HCT116 (cell line): ENCODE measurements around the gene SLC6A11. TPM values are rescaled to one million over a fixed set of nuclear protein-coding genes. Genes with fewer than 3 reads are reported as not detected.

ENCODE experiments used
- ATAC-seq: fragments of 200-7000 bp; cut with Tn5 transposase; 2 replicates; pipeline ENCODE4 v1.9.1; 2020; ENCODE audit warnings: mild to moderate bottlenecking, moderate library complexity
- BruUV-seq: library from RNA; stranded (reverse); fragments of 400-500 nt; replicated peaks from 2 replicates; lab custom pipeline; 2021; lab: Mats Ljungman, UMichigan
- CTCF ChIA-PET: fragments of 300-600 bp; sonication (Branson Sonifier 250); formaldehyde crosslinking; loops from one replicate; lab custom pipeline; 2021; ENCODE audit warnings: antibody characterized with exemption; lab: Charles Lee
- POLR2A ChIA-PET: fragments of 300-600, 350-600 bp; sonication (Branson Sonifier 250); formaldehyde crosslinking; loops from one replicate; lab custom pipeline; 2021; ENCODE audit warnings: antibody characterized with exemption; lab: Charles Lee
- RAD21 ChIA-PET, 2 experiments: fragments of 300-600 bp; sonication (Branson Sonifier 250); formaldehyde crosslinking; loops; one replicate each; lab custom pipeline; 2023; ENCODE audit warnings: low total read pairs in 2 of 2; ENCODE audit not compliant: uncharacterized antibody in 2 of 2, unreplicated experiment in 2 of 2, low non-redundant PET in 1 of 2; lab: Charles Lee
- DNase-seq: peaks from one replicate; pipeline ENCODE4 v3.0.0-alpha.2; 2010; ENCODE audit warnings: low read depth, low spot score
- H2AFZ ChIP-seq: fragments of 200-600 bp; shearing (Covaris generic), sonication (generic); 2 replicates; pipeline ENCODE4 v1.6.1; 2017; ENCODE audit warnings: low read depth, mixed run types, mixed read lengths, antibody characterized with exemption, low read length; ENCODE audit not compliant: poor library complexity, severe bottlenecking
- H3K27ac ChIP-seq: 2 replicates; pipeline ENCODE4 v1.5.1; 2012; ENCODE audit warnings: low read depth, low read length
- H3K27me3 ChIP-seq: fragments of 200-600 bp; sonication (generic); 2 replicates; pipeline ENCODE4 v1.6.1; 2016; ENCODE audit warnings: mixed run types, low read length, mixed read lengths; ENCODE audit not compliant: insufficient read depth
- H3K36me3 ChIP-seq, 2 experiments: fragments of 200-500 bp in 1 of 2; fragments of 200-600 bp in 1 of 2; sonication (Bioruptor generic) in 1 of 2; sonication (generic) in 1 of 2; 2 replicates each; pipeline versions ENCODE4 v1.5.1 to v1.6.1; 2014 to 2016; ENCODE audit warnings: low read length in 2 of 2, inconsistent platforms in 1 of 2, mixed read lengths in 1 of 2, mixed run types in 1 of 2; ENCODE audit not compliant: insufficient read depth in 2 of 2, control insufficient read depth in 1 of 2
- H3K4me1 ChIP-seq, 2 experiments: fragments of 200-600 bp in 1 of 2; sonication (generic) in 1 of 2; 2 replicates each; pipeline versions ENCODE4 v1.5.1 to v1.6.1; 2012 to 2017; ENCODE audit warnings: low read length in 2 of 2, inconsistent platforms in 1 of 2, mild to moderate bottlenecking in 1 of 2, mixed read lengths in 1 of 2, mixed run types in 1 of 2, moderate library complexity in 1 of 2; ENCODE audit not compliant: insufficient read depth in 2 of 2, control insufficient read depth in 1 of 2
- H3K4me2 ChIP-seq: fragments of 200-600 bp; sonication (generic); 2 replicates; pipeline ENCODE4 v1.6.1; 2017; ENCODE audit warnings: mixed run types, low read length, mixed read lengths
- H3K4me3 ChIP-seq, 2 experiments: fragments of 200-600 bp in 1 of 2; sonication (generic) in 1 of 2; replicated peaks in 1 of 2; 2 replicates each; pipeline ENCODE4 v1.5.1; 2011 to 2016; ENCODE audit warnings: low read length in 2 of 2, control low read depth in 1 of 2, low read depth in 1 of 2, mild to moderate bottlenecking in 1 of 2, mixed read lengths in 1 of 2, mixed run types in 1 of 2
- H3K79me2 ChIP-seq: fragments of 200-600 bp; sonication (generic); 2 replicates; pipeline ENCODE4 v1.6.1; 2017; ENCODE audit warnings: mild to moderate bottlenecking, mixed run types, low read length, moderate library complexity, mixed read lengths; ENCODE audit not compliant: insufficient read depth
- H3K9ac ChIP-seq: fragments of 200-600 bp; sonication (generic); 2 replicates; pipeline ENCODE4 v1.6.1; 2016; ENCODE audit warnings: low read length, mixed read lengths
- H3K9me2 ChIP-seq: fragments of 200-600 bp; sonication (generic), shearing (Covaris generic); 2 replicates; pipeline ENCODE4 v1.6.1; 2017; ENCODE audit warnings: mixed run types, mild to moderate bottlenecking, moderate library complexity; ENCODE audit not compliant: insufficient read depth
- H3K9me3 ChIP-seq, 2 experiments: fragments of 200-500 bp in 1 of 2; fragments of 200-600 bp in 1 of 2; sonication (Bioruptor generic) in 1 of 2; sonication (generic) in 1 of 2; 2 replicates each; pipeline ENCODE4 v1.6.1; 2014 to 2017; ENCODE audit warnings: low read length in 2 of 2, mixed read lengths in 2 of 2, inconsistent platforms in 1 of 2, low read depth in 1 of 2, mild to moderate bottlenecking in 1 of 2, mixed run types in 1 of 2, moderate library complexity in 1 of 2; ENCODE audit not compliant: control insufficient read depth in 1 of 2, insufficient read depth in 1 of 2
- H4K20me1 ChIP-seq: fragments of 200-600 bp; sonication (generic), shearing (Covaris generic); 2 replicates; pipeline ENCODE4 v1.6.1; 2017; ENCODE audit warnings: mixed run types, mild to moderate bottlenecking, moderate library complexity; ENCODE audit not compliant: insufficient read depth
- CBX3 ChIP-seq: IDR thresholded peaks from 2 replicates; pipeline ENCODE4 v1.6.1; 2012; ENCODE audit warnings: low read depth
- POLR2AphosphoS5 ChIP-seq: IDR thresholded peaks from 2 replicates; pipeline ENCODE4 v1.6.1; 2011; ENCODE audit warnings: mild to moderate bottlenecking, low read depth, low read length, moderate library complexity
- intact Hi-C: fragments of 100-400 bp; cut with micrococcal nuclease; formaldehyde crosslinking; loops from 2 replicates; pipeline ENCODE4 v1.10.0; 2022
- total RNA-seq: library from RNA; stranded (reverse); gene quantifications from one replicate; pipeline ENCODE4 v1.2.1, GENCODE V29; 2021; ENCODE audit not compliant: unreplicated experiment
- TF ChIP-seq, protein P1 (sequence below), 3 experiments: fragments of 200-600 bp in 1 of 3; sonication (generic) in 1 of 3; IDR thresholded peaks in 2 of 3; conservative IDR thresholded peaks in 1 of 3; 2 replicates each; pipeline ENCODE4 v1.5.1; 2012 to 2017; ENCODE audit warnings: low read depth in 2 of 3, low read length in 2 of 3, antibody characterized with exemption in 1 of 3, borderline replicate concordance in 1 of 3, control low read depth in 1 of 3, mild to moderate bottlenecking in 1 of 3, mixed read lengths in 1 of 3, mixed run types in 1 of 3, moderate library complexity in 1 of 3; ENCODE audit not compliant: insufficient read depth in 1 of 3
- TF ChIP-seq, protein P2 (sequence below): IDR thresholded peaks from 2 replicates; pipeline ENCODE4 v1.6.1; 2012; ENCODE audit warnings: low read depth

The SLC6A11 gene
- total RNA-seq, 1 experiment from 2014 or later = not detected

DNA sequence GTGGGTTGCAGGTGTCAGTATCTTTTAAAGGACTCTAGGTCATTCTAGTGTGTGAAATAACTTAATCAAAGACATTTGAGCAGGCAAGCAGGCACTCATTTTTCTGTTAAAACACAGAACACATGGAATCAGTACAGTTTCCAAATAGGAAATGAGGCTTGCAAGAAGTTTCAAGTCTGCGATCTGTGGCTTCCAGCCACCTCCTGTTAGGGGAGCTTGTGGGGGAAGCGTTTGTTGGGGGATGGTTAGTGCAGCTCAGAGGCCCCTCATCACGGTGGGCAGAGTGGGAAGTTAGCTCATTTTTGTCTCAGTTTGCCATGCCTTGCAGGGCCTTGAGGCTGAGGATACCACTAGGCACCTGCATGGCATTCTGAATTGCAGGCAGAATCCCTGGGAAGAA, 59.9 kb downstream of the SLC6A11 start:
- no peak for ATAC-seq
- H2AFZ ChIP-seq = no peak overlapping the region
- no peaks in the 10 kb centered on the region for H3K36me3 ChIP-seq
- H3K9ac ChIP-seq = no peak overlapping the region
- no peaks in the 10 kb centered on the region for H4K20me1 ChIP-seq
- DNase-seq = no peak
- ChIA-PET CTCF (interaction anchor here (1.5 kb wide), 1 partner anchor 184 kb away, joined by 3 read pairs; no protein-coding TSS in a partner anchor), RAD21 (no interaction called here), POLR2A (no interaction called here)
- no peaks in the 10 kb centered on the region for H3K79me2 ChIP-seq
- no TSS peak for BruUV-seq
- no peak overlapping the region for H3K4me3 ChIP-seq
- intact Hi-C loops = no loop called here
- no peak overlapping the region for H3K27ac ChIP-seq
- H3K9me2 ChIP-seq = no peaks in the 10 kb centered on the region
- TF ChIP-seq, protein P1, sequence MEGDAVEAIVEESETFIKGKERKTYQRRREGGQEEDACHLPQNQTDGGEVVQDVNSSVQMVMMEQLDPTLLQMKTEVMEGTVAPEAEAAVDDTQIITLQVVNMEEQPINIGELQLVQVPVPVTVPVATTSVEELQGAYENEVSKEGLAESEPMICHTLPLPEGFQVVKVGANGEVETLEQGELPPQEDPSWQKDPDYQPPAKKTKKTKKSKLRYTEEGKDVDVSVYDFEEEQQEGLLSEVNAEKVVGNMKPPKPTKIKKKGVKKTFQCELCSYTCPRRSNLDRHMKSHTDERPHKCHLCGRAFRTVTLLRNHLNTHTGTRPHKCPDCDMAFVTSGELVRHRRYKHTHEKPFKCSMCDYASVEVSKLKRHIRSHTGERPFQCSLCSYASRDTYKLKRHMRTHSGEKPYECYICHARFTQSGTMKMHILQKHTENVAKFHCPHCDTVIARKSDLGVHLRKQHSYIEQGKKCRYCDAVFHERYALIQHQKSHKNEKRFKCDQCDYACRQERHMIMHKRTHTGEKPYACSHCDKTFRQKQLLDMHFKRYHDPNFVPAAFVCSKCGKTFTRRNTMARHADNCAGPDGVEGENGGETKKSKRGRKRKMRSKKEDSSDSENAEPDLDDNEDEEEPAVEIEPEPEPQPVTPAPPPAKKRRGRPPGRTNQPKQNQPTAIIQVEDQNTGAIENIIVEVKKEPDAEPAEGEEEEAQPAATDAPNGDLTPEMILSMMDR (IDR thresholded peaks at IDR 0.05 in 2 of 3, conservative IDR thresholded peaks at IDR 0.05 in 1 of 3; ENCODE audit: borderline replicate concordance in 1 of 3, insufficient read depth in 1 of 3, low read depth in 2 of 3, low read length in 2 of 3) = no peak
- TF ChIP-seq POLR2AphosphoS5 (no peak), CBX3 (no peak)
- TF ChIP-seq, protein P2, sequence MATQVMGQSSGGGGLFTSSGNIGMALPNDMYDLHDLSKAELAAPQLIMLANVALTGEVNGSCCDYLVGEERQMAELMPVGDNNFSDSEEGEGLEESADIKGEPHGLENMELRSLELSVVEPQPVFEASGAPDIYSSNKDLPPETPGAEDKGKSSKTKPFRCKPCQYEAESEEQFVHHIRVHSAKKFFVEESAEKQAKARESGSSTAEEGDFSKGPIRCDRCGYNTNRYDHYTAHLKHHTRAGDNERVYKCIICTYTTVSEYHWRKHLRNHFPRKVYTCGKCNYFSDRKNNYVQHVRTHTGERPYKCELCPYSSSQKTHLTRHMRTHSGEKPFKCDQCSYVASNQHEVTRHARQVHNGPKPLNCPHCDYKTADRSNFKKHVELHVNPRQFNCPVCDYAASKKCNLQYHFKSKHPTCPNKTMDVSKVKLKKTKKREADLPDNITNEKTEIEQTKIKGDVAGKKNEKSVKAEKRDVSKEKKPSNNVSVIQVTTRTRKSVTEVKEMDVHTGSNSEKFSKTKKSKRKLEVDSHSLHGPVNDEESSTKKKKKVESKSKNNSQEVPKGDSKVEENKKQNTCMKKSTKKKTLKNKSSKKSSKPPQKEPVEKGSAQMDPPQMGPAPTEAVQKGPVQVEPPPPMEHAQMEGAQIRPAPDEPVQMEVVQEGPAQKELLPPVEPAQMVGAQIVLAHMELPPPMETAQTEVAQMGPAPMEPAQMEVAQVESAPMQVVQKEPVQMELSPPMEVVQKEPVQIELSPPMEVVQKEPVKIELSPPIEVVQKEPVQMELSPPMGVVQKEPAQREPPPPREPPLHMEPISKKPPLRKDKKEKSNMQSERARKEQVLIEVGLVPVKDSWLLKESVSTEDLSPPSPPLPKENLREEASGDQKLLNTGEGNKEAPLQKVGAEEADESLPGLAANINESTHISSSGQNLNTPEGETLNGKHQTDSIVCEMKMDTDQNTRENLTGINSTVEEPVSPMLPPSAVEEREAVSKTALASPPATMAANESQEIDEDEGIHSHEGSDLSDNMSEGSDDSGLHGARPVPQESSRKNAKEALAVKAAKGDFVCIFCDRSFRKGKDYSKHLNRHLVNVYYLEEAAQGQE = no peak
- H3K9me3 ChIP-seq = no peaks in the 10 kb centered on the region
- H3K4me1 ChIP-seq = no peaks in the 10 kb centered on the region
- H3K27me3 ChIP-seq = peaks cover 76% of the 10 kb centered on the region
- no peak overlapping the region for H3K4me2 ChIP-seq
